ENCODE data around the gene PDE4D. TPM values are rescaled to one million over a fixed set of nuclear protein-coding genes. Genes with fewer than 3 reads are reported as not detected.

PDE4D gene
- total and polyA plus RNA-seq, 3 donors from 2014 or later: 7.8 to 13.9 (median 8.7) TPM

DNA sequence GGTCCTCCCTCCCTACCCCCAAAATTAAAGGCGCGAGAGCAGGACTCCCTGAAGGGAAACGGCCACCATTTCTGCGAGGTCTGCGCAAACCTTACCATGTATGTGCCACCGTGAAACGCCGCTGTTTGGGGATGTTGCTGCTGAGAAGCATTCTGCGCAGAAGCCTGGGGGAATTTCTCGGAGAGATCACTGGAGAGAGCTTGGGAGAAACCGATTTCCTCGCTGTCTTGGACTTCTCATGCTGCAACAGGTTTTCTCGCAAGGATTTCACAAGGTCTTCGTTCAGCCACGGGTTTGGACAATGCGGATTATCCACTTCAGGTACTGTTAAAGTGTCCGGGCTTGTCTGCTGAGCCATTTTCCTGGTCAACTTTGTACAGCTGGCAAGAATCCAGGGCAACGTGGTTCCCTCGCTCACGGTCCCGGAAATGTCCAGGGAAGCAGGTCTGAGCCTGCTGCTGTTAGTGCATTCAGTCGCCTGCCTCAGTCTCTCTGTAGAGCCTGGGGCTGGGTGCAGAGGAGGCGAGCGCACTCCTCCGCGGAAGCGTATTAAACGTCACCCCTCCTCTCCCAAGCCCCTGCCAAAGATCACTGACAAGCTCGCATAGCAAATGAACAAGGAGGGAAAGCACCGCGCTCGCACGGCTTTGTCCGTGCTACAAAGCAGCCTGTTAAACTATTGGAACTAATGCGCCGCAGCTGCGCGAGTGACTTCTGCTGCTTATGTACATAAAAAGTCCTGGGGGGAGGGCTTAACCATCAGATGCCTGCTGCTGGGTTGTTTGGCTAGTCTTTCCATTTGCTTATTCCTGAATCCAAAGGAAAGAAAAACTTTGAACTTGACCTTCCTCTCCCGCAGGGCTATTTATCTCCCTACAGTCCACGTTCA, 125.1 kb downstream of the PDE4D start:
- peaks cover 6% of the 10 kb centered on the region for H3K4me1 ChIP-seq
- intact Hi-C loops (cut with DNase I; ENCODE audit: low total_unique reads): no loop called here
- H3K9me3 ChIP-seq: no peaks in the 10 kb centered on the region
- no peaks in the 10 kb centered on the region for H3K27me3 ChIP-seq
- WGBS, 2 donors: 2% methylated on average over 37 of the region's 40 CpGs
- no peak overlapping the region for H3K27ac ChIP-seq
- H3K4me3 ChIP-seq: peak overlapping the region; percentile 29 to 37
- peak; percentile 67 for DNase-seq
- H3K36me3 ChIP-seq (ENCODE audit: low read depth, missing control alignments): no peaks in the 10 kb centered on the region
- TF ChIP-seq, protein P1, sequence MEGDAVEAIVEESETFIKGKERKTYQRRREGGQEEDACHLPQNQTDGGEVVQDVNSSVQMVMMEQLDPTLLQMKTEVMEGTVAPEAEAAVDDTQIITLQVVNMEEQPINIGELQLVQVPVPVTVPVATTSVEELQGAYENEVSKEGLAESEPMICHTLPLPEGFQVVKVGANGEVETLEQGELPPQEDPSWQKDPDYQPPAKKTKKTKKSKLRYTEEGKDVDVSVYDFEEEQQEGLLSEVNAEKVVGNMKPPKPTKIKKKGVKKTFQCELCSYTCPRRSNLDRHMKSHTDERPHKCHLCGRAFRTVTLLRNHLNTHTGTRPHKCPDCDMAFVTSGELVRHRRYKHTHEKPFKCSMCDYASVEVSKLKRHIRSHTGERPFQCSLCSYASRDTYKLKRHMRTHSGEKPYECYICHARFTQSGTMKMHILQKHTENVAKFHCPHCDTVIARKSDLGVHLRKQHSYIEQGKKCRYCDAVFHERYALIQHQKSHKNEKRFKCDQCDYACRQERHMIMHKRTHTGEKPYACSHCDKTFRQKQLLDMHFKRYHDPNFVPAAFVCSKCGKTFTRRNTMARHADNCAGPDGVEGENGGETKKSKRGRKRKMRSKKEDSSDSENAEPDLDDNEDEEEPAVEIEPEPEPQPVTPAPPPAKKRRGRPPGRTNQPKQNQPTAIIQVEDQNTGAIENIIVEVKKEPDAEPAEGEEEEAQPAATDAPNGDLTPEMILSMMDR (IDR thresholded peaks at IDR 0.05): no peak
- TF ChIP-seq POLR2A (IDR thresholded peaks at IDR 0.05): no peak

DNA sequence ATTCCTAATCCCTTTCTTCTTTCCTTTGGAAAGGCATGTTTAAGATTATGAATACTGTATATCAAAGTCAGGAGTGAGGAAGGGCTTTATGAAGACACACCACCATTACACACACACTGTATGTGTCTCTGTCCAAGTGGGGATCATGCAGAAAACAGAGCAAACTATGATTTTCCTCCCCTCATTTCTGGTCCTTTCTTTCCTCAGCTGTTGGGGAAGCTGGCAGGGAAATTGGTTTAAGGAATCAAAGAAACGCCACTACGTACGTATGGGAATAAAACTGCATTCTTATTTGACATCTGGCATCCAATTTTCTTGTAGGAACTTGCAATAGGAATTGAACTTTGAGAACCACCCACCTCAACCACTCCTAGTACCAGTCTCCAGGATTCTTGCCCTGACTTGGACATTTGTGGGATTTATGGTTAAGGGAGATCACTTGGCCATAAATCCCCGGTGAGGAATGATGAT, 125.8 kb downstream of the PDE4D start:
- Histone ChIP-seq H3K9me3 (no peaks in the 10 kb centered on the region), H3K27me3 (no peaks in the 10 kb centered on the region), H3K4me3 (peak overlapping the region; percentile 29 to 37), H3K36me3 (ENCODE audit: low read depth, missing control alignments) (no peaks in the 10 kb centered on the region), H3K4me1 (peaks cover 6% of the 10 kb centered on the region), H3K27ac (no peak overlapping the region)
- DNase-seq: no peak
- intact Hi-C loops (cut with DNase I; ENCODE audit: low total_unique reads): no loop called here
- no peak for TF ChIP-seq POLR2A (IDR thresholded peaks at IDR 0.05)
- TF ChIP-seq, protein P1 (IDR thresholded peaks at IDR 0.05): no peak
- WGBS, 2 donors: 38 to 43% methylated on average over 4 of the region's 4 CpGs

DNA sequence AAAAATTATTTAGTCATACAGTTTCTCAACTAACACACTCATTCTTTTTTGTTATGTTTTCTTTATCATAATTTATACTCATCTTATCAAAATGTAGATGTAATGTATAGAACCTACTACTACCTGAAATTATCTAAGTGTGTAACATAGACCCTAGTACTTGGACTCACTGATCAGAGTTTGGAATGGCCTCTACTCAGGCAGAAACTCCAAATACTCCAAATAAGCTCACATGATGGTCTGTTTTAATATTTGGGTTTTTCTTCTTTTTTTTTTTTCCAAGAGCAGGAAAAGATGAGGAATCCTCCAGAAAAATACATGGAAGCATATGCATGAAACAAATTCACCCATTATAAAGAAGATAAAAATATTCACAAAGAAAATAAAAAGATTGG, 126.3 kb downstream of the PDE4D start:
- no peaks in the 10 kb centered on the region for H3K36me3 ChIP-seq (ENCODE audit: low read depth, missing control alignments)
- H3K4me1 ChIP-seq: peaks cover 6% of the 10 kb centered on the region
- intact Hi-C loops (cut with DNase I; ENCODE audit: low total_unique reads): no loop called here
- H3K4me3 ChIP-seq: no peak overlapping the region
- TF ChIP-seq, protein P1 (IDR thresholded peaks at IDR 0.05): no peak
- TF ChIP-seq POLR2A (IDR thresholded peaks at IDR 0.05): no peak
- no peaks in the 10 kb centered on the region for H3K27me3 ChIP-seq
- H3K9me3 ChIP-seq: no peaks in the 10 kb centered on the region
- no peak for DNase-seq
- H3K27ac ChIP-seq: no peak overlapping the region

DNA sequence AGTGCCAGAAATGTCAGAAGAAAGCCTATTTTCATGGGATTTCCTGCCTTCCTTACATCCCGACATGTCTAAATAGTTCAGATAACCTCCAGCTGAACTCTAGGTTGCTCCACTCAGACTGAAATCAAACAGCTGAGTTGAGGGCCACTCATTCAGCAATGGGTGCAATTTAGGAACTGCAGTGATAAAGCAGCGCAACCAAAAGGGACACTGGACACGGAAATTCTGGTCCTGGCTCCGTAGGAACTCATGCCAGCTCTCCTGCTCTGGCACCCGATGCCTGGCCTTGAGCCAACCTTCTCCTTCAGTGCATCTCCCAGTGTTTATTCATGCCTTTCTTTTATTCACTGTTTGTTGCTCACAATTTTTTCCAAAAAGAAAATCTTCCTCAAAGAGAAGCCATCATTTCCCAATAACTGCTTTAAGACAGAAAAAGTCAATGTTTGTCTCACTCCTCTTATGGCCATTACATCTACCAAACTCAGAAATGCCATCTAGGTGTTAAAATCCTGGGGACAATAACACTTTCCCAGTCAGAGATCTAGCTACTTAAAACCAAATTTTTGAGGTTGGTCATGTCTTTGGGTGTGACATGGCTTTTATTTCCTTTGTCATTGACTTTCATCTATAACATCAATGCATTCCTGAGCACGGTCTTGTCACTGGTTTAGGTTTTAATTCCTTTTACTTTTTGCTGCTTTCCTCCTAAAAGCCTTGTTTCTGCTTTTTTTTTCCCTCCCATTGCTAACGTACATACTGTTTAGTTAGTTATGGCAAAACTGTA, 126.9 kb downstream of the PDE4D start:
- no peak for TF ChIP-seq POLR2A (IDR thresholded peaks at IDR 0.05)
- TF ChIP-seq, protein P1 (IDR thresholded peaks at IDR 0.05): no peak
- no peak for DNase-seq

More for the DNA sequence above, 126.9 kb downstream of the PDE4D start:
- Histone ChIP-seq H3K4me3 (no peak overlapping the region), H3K36me3 (ENCODE audit: low read depth, missing control alignments) (no peaks in the 10 kb centered on the region), H3K9me3 (no peaks in the 10 kb centered on the region), H3K27ac (no peak overlapping the region), H3K27me3 (no peaks in the 10 kb centered on the region), H3K4me1 (peaks cover 6% of the 10 kb centered on the region)
- WGBS, 2 donors: 63 to 74% methylated on average over 7 of the region's 7 CpGs
- intact Hi-C loops (cut with DNase I; ENCODE audit: low total_unique reads): no loop called here
